ENCODE results near the gene ZNF385C.

ZNF385C gene

GRCh38 chr17:42125565-42125964 lies 27.3 kb upstream of the ZNF385C start:
- ChIA-PET POLR2A (ENCODE audit: low non-redundant PET) (no interaction called here), CTCF (interaction anchor here (0.6 kb wide), 1 partner anchor 162 kb away, joined by 5 read pairs; no protein-coding TSS in a partner anchor)
- no peak for TF ChIP-seq CTCF (conservative IDR thresholded peaks at IDR 0.05; ENCODE audit: low read depth)

GRCh38 chr17:42124256-42124655 lies 26.0 kb upstream of the ZNF385C start:
- no peak for TF ChIP-seq CTCF (conservative IDR thresholded peaks at IDR 0.05; ENCODE audit: low read depth)
- no peak for DNase-seq (ENCODE audit: low spot score)
- H3K27ac ChIP-seq = peak overlapping the region; percentile 43
- CTCF ChIA-PET = interaction anchor here (1.0 kb wide), 1 partner anchor 56 kb away, joined by 3 read pairs; no protein-coding TSS in a partner anchor
- POLR2A ChIA-PET (ENCODE audit: low non-redundant PET) = no interaction called here

More at GRCh38 chr17:42125565-42125964, 27.3 kb upstream of the ZNF385C start:
- no peak for DNase-seq (ENCODE audit: low spot score)
- no peak overlapping the region for H3K27ac ChIP-seq

GRCh38 chr17:42122371-42123303 lies 24.4 kb upstream of the ZNF385C start, which contains the start of gene HSPB9:
HSPB9 (plus strand) TSS chr17:42122804; CDS start chr17:42122851, 47 bp downstream.
- TF ChIP-seq CTCF (conservative IDR thresholded peaks at IDR 0.05; ENCODE audit: low read depth) = no peak
- no peak for DNase-seq (ENCODE audit: low spot score)
- CTCF ChIA-PET = interaction anchor here (0.7 to 0.9 kb wide), 3 partner anchors 12 to 127 kb away, joined by 3 to 5 read pairs (median 4); no protein-coding TSS in a partner anchor
- peak within 1 kb of the TSS; percentile 71 for H3K27ac ChIP-seq
- POLR2A ChIA-PET (ENCODE audit: low non-redundant PET) = no interaction called here

- CTCF ChIA-PET = interaction anchor here (0.6 to 1.3 kb wide), 3 partner anchors 19 to 963 kb away, joined by 3 read pairs; no protein-coding TSS in a partner anchor
- POLR2A ChIA-PET (ENCODE audit: low non-redundant PET) = interaction anchor here (0.5 to 1.2 kb wide), 4 partner anchors 9 to 286 kb away, joined by 3 to 9 read pairs (median 6); no protein-coding TSS in a partner anchor
- no peak for TF ChIP-seq CTCF (conservative IDR thresholded peaks at IDR 0.05; ENCODE audit: low read depth)
- peak; percentile 91 for DNase-seq (ENCODE audit: low spot score)
- H3K27ac ChIP-seq = peak within 1 kb of the TSS; percentile 71
These were observed 22.8 kb upstream of the ZNF385C start, which contains the start of gene KAT2A for GRCh38 chr17:42120770-42121769. KAT2A (minus strand) TSS chr17:42121367; CDS start chr17:42121304, 63 bp downstream.

- H3K27ac ChIP-seq = peak overlapping the region; percentile 71
- no peak for TF ChIP-seq CTCF (conservative IDR thresholded peaks at IDR 0.05; ENCODE audit: low read depth)
- ChIA-PET CTCF (interaction anchor here (0.6 to 1.3 kb wide), 3 partner anchors 19 to 75 kb away, joined by 3 to 4 read pairs (median 3); no protein-coding TSS in a partner anchor), POLR2A (ENCODE audit: low non-redundant PET) (interaction anchor here (0.5 to 1.2 kb wide), 5 partner anchors 9 to 286 kb away, joined by 3 to 9 read pairs (median 4); no protein-coding TSS in a partner anchor)
- no peak for DNase-seq (ENCODE audit: low spot score)
These were observed 22.0 kb upstream of the ZNF385C start for GRCh38 chr17:42120161-42120769.
